Measurements from ENCODE around the gene SRGAP1.
"Not testable (repeated sequence)": the region's sequence is repeated elsewhere in the genome, so short reads cannot be mapped to it uniquely, and the experiment has no call there.

The SRGAP1 gene

DNA sequence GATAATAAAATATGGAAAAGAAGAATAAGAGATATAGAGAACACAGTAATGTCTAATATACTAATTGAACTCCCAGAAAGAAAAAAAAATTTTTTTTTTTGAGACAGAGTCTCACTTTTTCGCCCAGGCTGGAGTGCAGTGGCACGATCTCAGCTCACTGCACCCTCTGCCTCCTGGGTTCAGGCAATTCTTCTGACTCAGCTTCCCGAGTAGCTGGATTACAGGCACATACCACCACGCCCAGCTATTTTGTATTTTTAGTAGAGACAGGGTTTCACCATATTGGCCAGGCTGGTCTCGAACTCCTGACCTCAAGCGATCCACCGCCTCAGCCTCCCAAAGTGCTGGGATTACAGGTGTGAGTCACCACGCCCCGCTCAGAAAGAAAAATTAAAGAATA is 232.1 kb downstream of the SRGAP1 start:
- H3K27me3 Mint-ChIP-seq = peaks cover 10% of the 10 kb centered on the region
- not testable (repeated sequence) for H3K4me1 Mint-ChIP-seq (ENCODE audit: low read depth); H3K36me3 Mint-ChIP-seq; H3K9me3 Mint-ChIP-seq (ENCODE audit: low read depth); H3K27ac Mint-ChIP-seq; H3K4me3 Mint-ChIP-seq

DNA sequence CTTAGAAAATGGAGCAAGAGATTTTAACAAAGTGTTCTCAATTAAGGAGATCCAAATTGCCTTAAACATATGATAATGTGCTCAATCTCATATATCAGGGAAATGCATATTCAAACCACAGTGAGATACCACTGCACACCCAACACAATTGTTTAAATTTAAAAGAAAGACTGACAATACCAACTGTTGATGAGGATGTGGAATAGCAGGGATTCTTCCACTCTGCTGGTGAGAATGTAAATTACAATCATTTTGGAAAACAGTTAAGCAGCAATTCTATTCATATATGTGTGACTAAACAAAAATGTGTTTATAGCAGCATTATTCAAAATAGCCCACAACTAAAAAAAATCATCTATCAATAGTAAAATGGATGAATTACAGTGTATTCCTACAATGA is 233.4 kb downstream of the SRGAP1 start:
- Mint-ChIP-seq H3K4me1 (ENCODE audit: low read depth) (no peaks in the 10 kb centered on the region), H3K9me3 (ENCODE audit: low read depth) (no peaks in the 10 kb centered on the region), H3K4me3 (no peak overlapping the region), H3K36me3 (no peaks in the 10 kb centered on the region), H3K27ac (no peak overlapping the region), H3K27me3 (peaks cover 9% of the 10 kb centered on the region)

DNA sequence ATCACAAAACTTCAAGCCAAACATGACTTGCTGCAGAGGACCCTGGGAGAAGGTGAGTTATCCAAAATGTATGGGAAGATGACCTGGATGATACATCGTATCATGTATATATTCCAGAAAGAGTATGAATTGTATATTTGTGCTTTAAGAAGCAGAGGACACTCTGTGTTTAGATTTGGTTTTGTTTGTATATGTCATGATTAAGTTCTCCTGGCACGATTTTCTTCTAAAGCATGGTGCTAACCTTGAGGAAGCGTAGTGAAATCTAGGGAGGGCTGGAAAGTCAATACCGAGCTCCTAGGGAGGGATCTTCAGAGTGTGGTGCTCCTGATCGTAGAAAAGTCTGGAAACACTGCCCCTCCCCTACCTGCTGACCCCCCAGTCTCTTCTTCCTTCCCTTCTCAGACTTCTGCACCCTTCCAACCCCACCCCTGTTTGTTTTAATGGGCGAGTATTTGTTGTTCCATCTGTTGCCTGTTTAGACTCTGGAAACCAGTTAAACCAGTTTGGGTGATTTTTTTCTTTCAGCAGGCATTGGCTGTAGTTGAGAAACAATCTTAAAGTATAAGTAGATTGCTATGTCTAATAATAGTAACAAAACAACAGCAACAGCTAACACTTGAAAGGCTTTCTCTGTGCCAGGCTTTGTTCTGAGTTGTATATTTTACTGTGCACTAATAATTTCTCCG is 236.0 kb downstream of the SRGAP1 start:
- H3K9me3 Mint-ChIP-seq (ENCODE audit: low read depth) = no peaks in the 10 kb centered on the region
- H3K4me3 Mint-ChIP-seq = no peak overlapping the region
- peaks cover 10% of the 10 kb centered on the region for H3K27me3 Mint-ChIP-seq
- H3K36me3 Mint-ChIP-seq = no peaks in the 10 kb centered on the region
- H3K4me1 Mint-ChIP-seq (ENCODE audit: low read depth) = no peaks in the 10 kb centered on the region
- H3K27ac Mint-ChIP-seq = no peak overlapping the region

DNA sequence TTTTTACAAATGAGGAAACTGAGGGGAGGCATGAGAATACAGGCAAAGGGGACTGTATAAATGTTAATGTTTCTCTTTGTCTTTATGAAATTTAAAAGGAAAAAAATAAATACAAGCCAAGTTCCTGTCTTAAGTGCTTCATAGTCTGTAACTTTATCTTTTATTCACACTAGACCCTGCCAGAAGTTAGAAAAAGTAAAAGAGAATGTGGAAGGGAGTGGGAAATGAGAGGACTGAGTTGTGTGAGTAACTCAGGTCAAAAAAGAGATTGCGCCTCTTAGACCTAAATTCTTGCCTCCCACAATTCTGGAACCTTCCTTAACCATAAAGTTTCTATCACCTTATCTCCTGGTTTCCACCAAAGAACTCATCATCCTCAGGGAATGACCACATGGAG is 236.5 kb downstream of the SRGAP1 start:
- Mint-ChIP-seq H3K4me3 (no peak overlapping the region), H3K27ac (no peak overlapping the region), H3K9me3 (ENCODE audit: low read depth) (no peaks in the 10 kb centered on the region), H3K36me3 (no peaks in the 10 kb centered on the region), H3K27me3 (peaks cover 10% of the 10 kb centered on the region), H3K4me1 (ENCODE audit: low read depth) (no peaks in the 10 kb centered on the region)

DNA sequence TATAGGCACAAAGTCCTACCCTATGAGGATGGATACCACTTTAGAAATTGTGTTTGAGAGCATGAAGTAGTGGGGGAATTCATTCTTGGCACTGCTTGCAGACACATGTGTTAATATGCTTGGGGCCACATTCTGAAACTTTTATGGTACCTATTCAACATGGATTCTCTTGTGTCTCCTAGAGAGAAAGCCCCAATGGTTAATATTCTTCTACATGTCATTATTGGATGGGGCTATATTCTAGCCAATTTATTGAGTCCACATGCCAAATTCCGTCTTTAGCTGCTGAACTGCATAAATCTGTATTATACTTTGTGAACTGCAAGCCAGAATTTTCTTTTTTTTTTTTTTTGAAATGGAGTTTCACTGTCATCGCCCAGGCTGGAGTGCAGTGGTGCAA is 237.6 kb downstream of the SRGAP1 start:
- Mint-ChIP-seq H3K27ac (no peak overlapping the region), H3K27me3 (peaks cover 10% of the 10 kb centered on the region), H3K4me3 (no peak overlapping the region), H3K36me3 (no peaks in the 10 kb centered on the region), H3K4me1 (ENCODE audit: low read depth) (no peaks in the 10 kb centered on the region), H3K9me3 (ENCODE audit: low read depth) (no peaks in the 10 kb centered on the region)

DNA sequence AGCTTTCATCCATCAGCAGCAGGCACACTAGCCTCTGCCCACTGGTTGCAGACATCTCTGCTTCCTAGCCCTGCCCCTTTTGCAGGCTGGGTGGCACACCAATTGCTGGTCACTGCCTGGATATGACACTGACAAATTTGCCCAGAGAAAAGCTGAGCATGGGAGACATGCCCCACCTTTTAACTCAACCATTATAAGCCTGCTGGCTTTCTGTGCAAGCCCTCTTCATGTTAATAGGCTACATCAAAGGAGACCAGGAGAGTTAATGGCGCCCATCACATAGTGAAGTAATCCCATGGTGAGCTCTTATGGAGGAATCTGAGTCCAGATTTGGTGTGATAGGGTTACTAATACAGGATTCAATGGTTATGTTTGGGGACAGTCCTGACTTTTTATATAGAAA is 238.4 kb downstream of the SRGAP1 start:
- Mint-ChIP-seq H3K27ac (no peak overlapping the region), H3K4me1 (ENCODE audit: low read depth) (no peaks in the 10 kb centered on the region), H3K27me3 (peaks cover 9% of the 10 kb centered on the region), H3K36me3 (no peaks in the 10 kb centered on the region), H3K9me3 (ENCODE audit: low read depth) (no peaks in the 10 kb centered on the region), H3K4me3 (no peak overlapping the region)

DNA sequence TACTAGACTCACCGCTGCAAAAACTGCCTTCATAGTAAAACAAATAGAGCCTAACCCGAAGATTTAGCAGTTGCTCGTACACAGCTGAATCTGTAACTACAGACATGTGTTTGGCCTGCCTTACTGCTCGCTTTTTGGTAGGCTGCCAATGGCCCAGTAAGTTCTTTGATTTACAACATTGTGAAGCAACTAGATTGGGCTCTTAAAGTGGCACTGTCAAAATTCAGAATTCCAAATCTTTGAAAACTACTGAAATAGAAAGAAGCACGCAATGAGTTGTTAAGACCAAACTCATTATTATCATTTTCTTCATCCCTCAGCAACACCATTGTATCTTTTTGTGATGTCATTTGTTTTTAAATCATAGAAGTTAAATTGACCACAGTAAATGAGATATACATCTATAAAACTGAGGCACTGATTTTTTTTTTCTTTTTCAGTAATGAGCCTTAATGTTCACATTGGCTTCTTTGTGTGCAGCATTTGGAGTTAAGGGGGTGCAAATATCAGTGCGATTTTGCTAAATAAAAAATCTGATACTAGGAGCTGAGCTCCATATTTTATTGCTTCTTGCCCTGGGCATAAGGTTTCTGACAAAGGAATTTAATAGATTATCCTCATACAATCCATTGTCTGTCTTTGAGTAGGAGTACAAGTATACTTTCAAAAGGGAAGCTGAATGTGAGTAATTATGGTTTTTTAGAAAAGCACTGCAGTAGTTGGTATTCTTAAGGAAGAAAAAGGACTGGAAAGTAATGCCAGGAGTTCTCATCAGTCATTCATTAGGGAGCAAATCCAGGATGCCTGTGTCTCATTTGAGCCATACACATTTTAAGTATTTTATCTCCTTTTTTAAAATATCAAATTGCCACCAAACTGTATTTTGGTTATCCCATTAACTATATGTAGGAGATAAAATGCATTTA is 239.0 kb downstream of the SRGAP1 start:
- H3K36me3 Mint-ChIP-seq = no peaks in the 10 kb centered on the region
- no peak overlapping the region for H3K27ac Mint-ChIP-seq
- H3K4me3 Mint-ChIP-seq = no peak overlapping the region
- peaks cover 9% of the 10 kb centered on the region for H3K27me3 Mint-ChIP-seq
- H3K9me3 Mint-ChIP-seq (ENCODE audit: low read depth) = no peaks in the 10 kb centered on the region
- no peaks in the 10 kb centered on the region for H3K4me1 Mint-ChIP-seq (ENCODE audit: low read depth)

DNA sequence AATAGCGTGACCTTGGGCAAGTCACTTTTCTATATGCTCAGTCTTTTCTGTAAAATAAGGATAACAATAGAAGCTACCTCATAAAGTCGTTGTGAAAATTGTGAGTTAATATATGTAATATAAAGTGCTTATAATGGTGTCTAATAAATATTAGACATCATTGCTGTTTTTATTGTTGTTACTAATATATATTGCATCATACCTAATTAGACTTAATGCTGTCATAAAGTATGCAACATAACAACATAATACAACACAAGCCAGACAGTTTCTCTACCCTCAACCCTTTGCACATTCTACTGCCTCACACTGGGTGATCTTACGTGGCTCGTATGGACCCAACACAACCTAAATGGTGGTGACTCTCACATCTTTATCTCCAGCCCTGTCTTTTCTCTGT is 240.7 kb downstream of the SRGAP1 start:
- Mint-ChIP-seq H3K36me3 (no peaks in the 10 kb centered on the region), H3K4me3 (no peak overlapping the region), H3K9me3 (ENCODE audit: low read depth) (no peaks in the 10 kb centered on the region), H3K27me3 (peaks cover 13% of the 10 kb centered on the region), H3K27ac (no peak overlapping the region), H3K4me1 (ENCODE audit: low read depth) (no peaks in the 10 kb centered on the region)

DNA sequence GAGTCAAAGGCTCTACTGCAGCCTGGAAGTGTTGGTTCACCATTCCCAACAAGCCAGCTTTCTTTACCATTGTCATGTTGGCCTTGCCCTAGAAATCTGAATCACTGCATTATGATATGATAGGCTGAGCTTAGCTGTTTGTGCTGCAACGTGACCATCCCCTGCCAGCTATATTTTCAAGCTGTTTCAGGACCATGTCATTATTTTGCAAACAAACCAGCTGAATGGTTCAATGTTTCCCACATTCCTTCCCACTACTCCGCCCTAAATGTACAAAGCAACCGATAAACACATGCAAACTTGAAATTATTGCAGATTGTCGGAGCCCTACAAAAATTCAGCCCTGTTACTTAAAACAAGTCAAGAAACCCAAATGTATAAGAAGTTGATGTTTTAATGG is 241.5 kb downstream of the SRGAP1 start:
- Mint-ChIP-seq H3K4me3 (no peak overlapping the region), H3K27me3 (peaks cover 11% of the 10 kb centered on the region), H3K36me3 (no peaks in the 10 kb centered on the region), H3K27ac (no peak overlapping the region), H3K9me3 (ENCODE audit: low read depth) (no peaks in the 10 kb centered on the region), H3K4me1 (ENCODE audit: low read depth) (no peaks in the 10 kb centered on the region)

DNA sequence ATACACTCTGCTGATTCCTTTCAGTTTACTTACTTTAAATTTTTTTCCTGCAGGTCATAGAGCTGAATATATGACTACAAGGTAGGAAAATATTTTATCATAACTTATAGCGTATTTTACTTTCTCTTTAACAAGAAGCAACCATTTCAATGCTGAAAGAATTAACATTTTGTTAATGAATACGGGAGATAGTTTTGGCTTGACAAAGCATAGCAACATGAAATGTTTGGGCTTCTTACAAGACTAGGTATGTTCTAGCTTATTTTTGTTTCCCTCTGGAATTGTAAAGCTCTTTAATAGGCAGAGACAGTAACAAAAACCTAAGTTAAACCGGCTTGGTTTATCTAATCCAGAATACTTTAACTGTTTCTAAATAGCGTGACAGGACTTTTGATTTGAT is 242.4 kb downstream of the SRGAP1 start:
- no peaks in the 10 kb centered on the region for H3K9me3 Mint-ChIP-seq (ENCODE audit: low read depth)
- no peak overlapping the region for H3K4me3 Mint-ChIP-seq
- H3K36me3 Mint-ChIP-seq = no peaks in the 10 kb centered on the region
- H3K27ac Mint-ChIP-seq = no peak overlapping the region
- H3K4me1 Mint-ChIP-seq (ENCODE audit: low read depth) = no peaks in the 10 kb centered on the region
- peaks cover 11% of the 10 kb centered on the region for H3K27me3 Mint-ChIP-seq

DNA sequence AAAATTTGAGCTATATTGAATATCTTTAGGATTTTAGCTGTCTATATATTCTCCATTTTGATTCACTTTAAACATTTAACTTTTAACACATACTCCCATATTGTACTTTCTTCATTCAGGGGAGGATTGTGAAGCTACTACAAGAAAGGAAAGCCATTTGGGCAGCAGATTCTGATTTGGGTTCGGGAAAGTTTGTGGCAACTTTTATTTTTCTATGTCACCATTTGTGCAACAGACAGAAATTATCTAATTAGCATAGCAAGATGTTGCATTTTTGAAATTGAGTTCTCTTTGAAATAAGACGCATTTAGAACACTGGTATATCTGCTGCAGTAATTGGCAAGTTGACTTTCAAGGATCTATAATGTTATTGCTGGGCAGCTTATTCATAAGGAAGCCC is 243.3 kb downstream of the SRGAP1 start:
- Mint-ChIP-seq H3K36me3 (no peaks in the 10 kb centered on the region), H3K9me3 (ENCODE audit: low read depth) (no peaks in the 10 kb centered on the region), H3K4me1 (ENCODE audit: low read depth) (no peaks in the 10 kb centered on the region), H3K27ac (no peak overlapping the region), H3K27me3 (peaks cover 11% of the 10 kb centered on the region), H3K4me3 (no peak overlapping the region)

DNA sequence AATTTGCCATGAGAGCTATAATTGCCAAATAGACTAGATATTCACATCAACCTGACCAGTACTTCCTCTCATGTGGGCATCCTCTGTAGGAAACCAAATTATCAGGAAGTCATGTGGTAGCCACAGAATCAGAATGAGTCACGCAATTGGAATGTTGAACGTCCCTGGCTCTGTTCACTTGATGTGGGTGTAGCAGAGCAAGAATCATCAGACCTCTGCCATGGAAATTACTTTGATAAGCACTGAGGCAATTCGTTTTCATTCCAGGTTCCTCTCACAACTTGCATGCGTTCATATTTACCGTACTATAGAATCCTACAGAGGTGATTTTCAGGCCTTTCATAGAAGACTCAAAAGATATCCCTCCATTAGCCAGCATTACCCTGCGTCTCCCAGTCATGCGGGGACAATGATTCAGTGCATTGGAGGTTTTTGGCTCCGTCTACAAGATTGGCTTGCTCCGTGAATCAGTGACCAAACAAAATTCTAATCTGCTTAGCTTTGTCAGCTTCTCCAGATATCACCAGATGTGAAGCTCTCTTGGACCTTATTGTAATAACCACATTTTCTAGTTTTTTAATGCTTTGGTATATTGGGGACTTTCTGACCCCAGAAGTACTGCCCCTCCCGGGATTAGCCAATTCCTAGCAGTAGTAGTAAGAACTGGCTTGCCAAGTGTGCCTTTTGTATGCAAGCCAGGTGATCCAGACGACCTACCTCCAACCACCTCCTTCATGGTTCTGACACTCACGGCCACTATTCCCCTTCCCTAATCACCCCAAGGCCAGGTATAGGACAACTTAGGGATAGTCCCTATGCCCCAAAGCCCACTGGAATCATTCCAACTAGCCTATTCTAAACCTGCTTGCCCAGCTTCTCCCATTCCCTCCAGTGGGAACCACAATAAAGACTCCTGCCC is 244.2 kb downstream of the SRGAP1 start:
- Mint-ChIP-seq H3K27ac (no peak overlapping the region), H3K9me3 (ENCODE audit: low read depth) (no peaks in the 10 kb centered on the region), H3K4me3 (no peak overlapping the region), H3K27me3 (peaks cover 11% of the 10 kb centered on the region), H3K4me1 (ENCODE audit: low read depth) (no peaks in the 10 kb centered on the region), H3K36me3 (no peaks in the 10 kb centered on the region)

DNA sequence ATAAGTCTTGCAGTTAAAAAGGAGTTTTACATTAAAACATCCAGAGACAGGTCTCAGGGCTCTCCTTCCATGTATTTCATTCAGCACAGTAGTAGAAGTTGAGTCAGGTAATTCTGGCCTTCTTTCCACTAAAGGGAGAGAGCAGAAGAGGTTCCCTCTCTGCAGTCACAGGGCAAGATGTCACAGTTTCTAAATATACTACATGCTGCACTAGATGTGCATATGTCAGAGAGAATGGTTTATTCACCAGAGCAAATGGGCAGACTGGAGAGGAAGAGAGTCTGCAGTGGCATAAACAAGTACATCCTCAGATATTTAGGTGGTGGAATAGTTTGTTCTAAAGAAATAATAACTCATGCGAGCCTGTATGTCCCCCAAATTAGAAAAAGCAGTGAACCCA is 245.5 kb downstream of the SRGAP1 start:
- H3K27ac Mint-ChIP-seq = no peak overlapping the region
- H3K27me3 Mint-ChIP-seq = peaks cover 11% of the 10 kb centered on the region
- H3K36me3 Mint-ChIP-seq = no peaks in the 10 kb centered on the region
- H3K9me3 Mint-ChIP-seq (ENCODE audit: low read depth) = no peaks in the 10 kb centered on the region
- H3K4me1 Mint-ChIP-seq (ENCODE audit: low read depth) = no peaks in the 10 kb centered on the region
- H3K4me3 Mint-ChIP-seq = no peak overlapping the region

DNA sequence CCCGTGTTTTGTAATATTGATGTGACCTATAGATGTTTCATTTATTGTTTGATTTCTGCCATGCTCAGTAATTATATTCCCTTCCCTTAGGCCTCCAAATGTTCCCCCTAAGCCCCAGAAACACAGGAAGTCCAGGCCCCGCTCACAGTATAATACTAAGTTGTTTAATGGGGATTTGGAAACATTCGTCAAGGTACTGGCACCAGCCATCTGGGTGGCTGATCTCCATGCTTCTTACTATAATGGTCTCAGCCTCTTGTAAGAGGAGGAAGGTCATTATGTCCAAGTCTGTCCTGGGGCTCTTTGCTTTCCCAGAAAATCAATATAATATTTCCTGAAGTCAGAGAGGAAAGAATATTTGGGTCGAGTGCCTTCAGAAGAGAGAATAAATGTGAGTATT is 246.7 kb downstream of the SRGAP1 start:
- Mint-ChIP-seq H3K36me3 (no peaks in the 10 kb centered on the region), H3K27ac (no peak overlapping the region)

More for the DNA sequence above, 246.7 kb downstream of the SRGAP1 start:
- Mint-ChIP-seq H3K27me3 (peaks cover 8% of the 10 kb centered on the region), H3K4me3 (no peak overlapping the region), H3K9me3 (ENCODE audit: low read depth) (no peaks in the 10 kb centered on the region), H3K4me1 (ENCODE audit: low read depth) (no peaks in the 10 kb centered on the region)

Measured in activated naive CD8-positive, alpha-beta T cell (primary cell).